ENCODE measurements around the gene MYO3B. TPM values are rescaled to one million over a fixed set of nuclear protein-coding genes. Genes with fewer than 3 reads are reported as not detected.

MYO3B gene
- polyA plus RNA-seq, 1 of the 3 experiments (the other 2 are of a cell fraction), result not detected

DNA sequence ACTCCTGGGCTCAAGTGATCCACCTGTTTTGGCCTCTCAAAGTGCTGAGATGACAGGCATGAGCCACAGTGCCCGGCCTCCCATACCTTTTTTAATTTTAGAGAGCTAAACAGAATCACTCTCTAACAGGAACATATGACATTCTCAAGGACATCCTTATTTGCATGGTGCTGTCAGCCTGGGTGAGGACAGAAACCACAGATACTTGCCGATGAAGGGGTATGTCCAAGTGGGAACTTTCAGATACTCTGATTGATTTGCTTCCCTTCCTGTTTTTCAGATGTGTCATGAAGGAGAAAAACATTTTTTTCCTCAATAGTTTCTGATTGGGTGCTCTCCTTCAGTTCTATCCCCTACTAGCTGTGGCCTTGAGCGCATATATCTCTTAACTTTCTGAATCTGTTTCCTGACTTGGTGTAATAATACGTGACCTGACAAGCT is 49.6 kb downstream of the MYO3B start (continued):
- TF ChIP-seq, protein P1, sequence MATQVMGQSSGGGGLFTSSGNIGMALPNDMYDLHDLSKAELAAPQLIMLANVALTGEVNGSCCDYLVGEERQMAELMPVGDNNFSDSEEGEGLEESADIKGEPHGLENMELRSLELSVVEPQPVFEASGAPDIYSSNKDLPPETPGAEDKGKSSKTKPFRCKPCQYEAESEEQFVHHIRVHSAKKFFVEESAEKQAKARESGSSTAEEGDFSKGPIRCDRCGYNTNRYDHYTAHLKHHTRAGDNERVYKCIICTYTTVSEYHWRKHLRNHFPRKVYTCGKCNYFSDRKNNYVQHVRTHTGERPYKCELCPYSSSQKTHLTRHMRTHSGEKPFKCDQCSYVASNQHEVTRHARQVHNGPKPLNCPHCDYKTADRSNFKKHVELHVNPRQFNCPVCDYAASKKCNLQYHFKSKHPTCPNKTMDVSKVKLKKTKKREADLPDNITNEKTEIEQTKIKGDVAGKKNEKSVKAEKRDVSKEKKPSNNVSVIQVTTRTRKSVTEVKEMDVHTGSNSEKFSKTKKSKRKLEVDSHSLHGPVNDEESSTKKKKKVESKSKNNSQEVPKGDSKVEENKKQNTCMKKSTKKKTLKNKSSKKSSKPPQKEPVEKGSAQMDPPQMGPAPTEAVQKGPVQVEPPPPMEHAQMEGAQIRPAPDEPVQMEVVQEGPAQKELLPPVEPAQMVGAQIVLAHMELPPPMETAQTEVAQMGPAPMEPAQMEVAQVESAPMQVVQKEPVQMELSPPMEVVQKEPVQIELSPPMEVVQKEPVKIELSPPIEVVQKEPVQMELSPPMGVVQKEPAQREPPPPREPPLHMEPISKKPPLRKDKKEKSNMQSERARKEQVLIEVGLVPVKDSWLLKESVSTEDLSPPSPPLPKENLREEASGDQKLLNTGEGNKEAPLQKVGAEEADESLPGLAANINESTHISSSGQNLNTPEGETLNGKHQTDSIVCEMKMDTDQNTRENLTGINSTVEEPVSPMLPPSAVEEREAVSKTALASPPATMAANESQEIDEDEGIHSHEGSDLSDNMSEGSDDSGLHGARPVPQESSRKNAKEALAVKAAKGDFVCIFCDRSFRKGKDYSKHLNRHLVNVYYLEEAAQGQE (IDR thresholded peaks at IDR 0.05; ENCODE audit: low read depth, low read length), result no peak
- TF ChIP-seq POLR2AphosphoS5 (IDR thresholded peaks at IDR 0.05; ENCODE audit: low read depth, low read length) (no peak), MEF2A (IDR thresholded peaks at IDR 0.05; ENCODE audit: borderline replicate concordance, low read depth) (no peak), SIN3A (IDR thresholded peaks at IDR 0.05; ENCODE audit: borderline replicate concordance, low read depth, low read length) (no peak)
- TF ChIP-seq, protein P2, sequence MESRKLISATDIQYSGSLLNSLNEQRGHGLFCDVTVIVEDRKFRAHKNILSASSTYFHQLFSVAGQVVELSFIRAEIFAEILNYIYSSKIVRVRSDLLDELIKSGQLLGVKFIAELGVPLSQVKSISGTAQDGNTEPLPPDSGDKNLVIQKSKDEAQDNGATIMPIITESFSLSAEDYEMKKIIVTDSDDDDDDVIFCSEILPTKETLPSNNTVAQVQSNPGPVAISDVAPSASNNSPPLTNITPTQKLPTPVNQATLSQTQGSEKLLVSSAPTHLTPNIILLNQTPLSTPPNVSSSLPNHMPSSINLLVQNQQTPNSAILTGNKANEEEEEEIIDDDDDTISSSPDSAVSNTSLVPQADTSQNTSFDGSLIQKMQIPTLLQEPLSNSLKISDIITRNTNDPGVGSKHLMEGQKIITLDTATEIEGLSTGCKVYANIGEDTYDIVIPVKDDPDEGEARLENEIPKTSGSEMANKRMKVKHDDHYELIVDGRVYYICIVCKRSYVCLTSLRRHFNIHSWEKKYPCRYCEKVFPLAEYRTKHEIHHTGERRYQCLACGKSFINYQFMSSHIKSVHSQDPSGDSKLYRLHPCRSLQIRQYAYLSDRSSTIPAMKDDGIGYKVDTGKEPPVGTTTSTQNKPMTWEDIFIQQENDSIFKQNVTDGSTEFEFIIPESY (IDR thresholded peaks at IDR 0.05; ENCODE audit: borderline replicate concordance, low read depth), result no peak

DNA sequence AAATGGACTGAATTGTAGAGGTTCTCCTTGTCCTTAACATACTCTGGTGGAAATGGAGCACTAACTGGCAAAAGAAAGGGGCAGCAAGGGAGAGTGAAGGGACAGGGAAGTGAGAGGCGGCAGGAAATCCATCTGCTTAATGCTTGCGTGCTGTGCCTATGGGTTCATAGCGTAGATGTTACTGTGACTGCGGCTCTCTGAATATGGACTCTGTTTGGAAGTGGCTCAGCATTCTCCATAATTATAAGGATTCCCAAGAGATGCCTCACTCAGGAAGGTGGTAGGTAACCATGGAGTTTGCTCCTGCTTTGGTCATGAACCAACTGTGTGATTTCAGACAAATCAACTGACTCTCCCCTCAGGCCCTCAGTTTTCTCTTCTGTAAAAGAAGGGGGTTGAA is 50.0 kb downstream of the MYO3B start:
- WGBS (ENCODE audit: low lambda C conversion rate), result 77% methylated on average over 4 of the region's 4 CpGs
- POLR2A ChIA-PET, result interaction anchor here (0.7 kb wide), 1 partner anchor 297 kb away, joined by 3 read pairs; no protein-coding TSS in a partner anchor
- no peaks in the 10 kb centered on the region for H3F3A ChIP-seq (replicated peaks; ENCODE audit: insufficient read depth)
- CTCF ChIA-PET, result interaction anchor here (1.2 to 1.3 kb wide), 2 partner anchors 8 to 588 kb away, joined by 3 to 6 read pairs; partner anchors contain the start of gene GAD1
- no peaks in the 10 kb centered on the region for H3K9me3 ChIP-seq
- H3K36me3 ChIP-seq (replicated peaks in 1 of 2; ENCODE audit: control insufficient read depth in 1 of 2, insufficient read depth in 2 of 2, low read length in 1 of 2), result no peaks in the 10 kb centered on the region
- H3K4me3 ChIP-seq (ENCODE audit: low read depth in 2 of 2, low read length in 1 of 2), result no peak overlapping the region
- H3K4me2 ChIP-seq, result no peak overlapping the region
- H4K20me1 ChIP-seq (ENCODE audit: insufficient read depth), result no peaks in the 10 kb centered on the region
- no peaks in the 10 kb centered on the region for H3K79me2 ChIP-seq (ENCODE audit: insufficient read depth)
- H3K9me2 ChIP-seq, result no peaks in the 10 kb centered on the region
- H3K9ac ChIP-seq, result no peak overlapping the region
- H2AFZ ChIP-seq (ENCODE audit: low read depth), result no peak overlapping the region
- H3K27me3 ChIP-seq (ENCODE audit: insufficient read depth), result no peaks in the 10 kb centered on the region
- peaks cover 0 to 11% of the 10 kb centered on the region in 2 experiments; a peak in 2 of 4 replicates for H3K4me1 ChIP-seq (ENCODE audit: control insufficient read depth in 1 of 2, insufficient read depth in 2 of 2, low read depth in 1 of 2, low read length in 1 of 2)
- H3K27ac ChIP-seq (ENCODE audit: low read depth in 2 of 2, low read length in 1 of 2), result no peak overlapping the region
- no peak for DNase-seq
- TF ChIP-seq, protein P3, sequence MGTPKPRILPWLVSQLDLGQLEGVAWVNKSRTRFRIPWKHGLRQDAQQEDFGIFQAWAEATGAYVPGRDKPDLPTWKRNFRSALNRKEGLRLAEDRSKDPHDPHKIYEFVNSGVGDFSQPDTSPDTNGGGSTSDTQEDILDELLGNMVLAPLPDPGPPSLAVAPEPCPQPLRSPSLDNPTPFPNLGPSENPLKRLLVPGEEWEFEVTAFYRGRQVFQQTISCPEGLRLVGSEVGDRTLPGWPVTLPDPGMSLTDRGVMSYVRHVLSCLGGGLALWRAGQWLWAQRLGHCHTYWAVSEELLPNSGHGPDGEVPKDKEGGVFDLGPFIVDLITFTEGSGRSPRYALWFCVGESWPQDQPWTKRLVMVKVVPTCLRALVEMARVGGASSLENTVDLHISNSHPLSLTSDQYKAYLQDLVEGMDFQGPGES (IDR thresholded peaks at IDR 0.05; ENCODE audit: low read depth, low read length), result no peak
- TF ChIP-seq FOXM1 (IDR thresholded peaks at IDR 0.05; ENCODE audit: low read depth) (no peak), SMC3 (IDR thresholded peaks at IDR 0.05; ENCODE audit: low read depth, low read length) (no peak), EZH2phosphoT487 (IDR thresholded peaks at IDR 0.05; ENCODE audit: borderline replicate concordance, low read depth) (no peak), RCOR1 (IDR thresholded peaks at IDR 0.05; ENCODE audit: low read length) (no peak), FOSL2 (IDR thresholded peaks at IDR 0.05; ENCODE audit: borderline replicate concordance, low read depth) (no peak), YY1 (IDR thresholded peaks at IDR 0.05; ENCODE audit: low read depth) (no peak), SIN3A (IDR thresholded peaks at IDR 0.05; ENCODE audit: borderline replicate concordance, low read depth, low read length) (no peak), RFX5 (IDR thresholded peaks at IDR 0.05; ENCODE audit: low read length) (no peak), MEF2A (IDR thresholded peaks at IDR 0.05; ENCODE audit: borderline replicate concordance, low read depth) (no peak), JUND (IDR thresholded peaks at IDR 0.05) (no peak), EP300 (IDR thresholded peaks at IDR 0.05; ENCODE audit: borderline replicate concordance in 1 of 2, low read depth in 1 of 2, low read length in 1 of 2) (no peak), CHD2 (IDR thresholded peaks at IDR 0.05; ENCODE audit: low read length, partially characterized antibody) (no peak)
- TF ChIP-seq, protein P4, sequence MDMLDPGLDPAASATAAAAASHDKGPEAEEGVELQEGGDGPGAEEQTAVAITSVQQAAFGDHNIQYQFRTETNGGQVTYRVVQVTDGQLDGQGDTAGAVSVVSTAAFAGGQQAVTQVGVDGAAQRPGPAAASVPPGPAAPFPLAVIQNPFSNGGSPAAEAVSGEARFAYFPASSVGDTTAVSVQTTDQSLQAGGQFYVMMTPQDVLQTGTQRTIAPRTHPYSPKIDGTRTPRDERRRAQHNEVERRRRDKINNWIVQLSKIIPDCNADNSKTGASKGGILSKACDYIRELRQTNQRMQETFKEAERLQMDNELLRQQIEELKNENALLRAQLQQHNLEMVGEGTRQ (IDR thresholded peaks at IDR 0.05; ENCODE audit: borderline replicate concordance, low read depth, low read length), result no peak
- TF ChIP-seq, protein P1 (IDR thresholded peaks at IDR 0.05; ENCODE audit: low read depth, low read length), result no peak

Data from SK-N-SH (cell line).